SK-N-SH (cell line): ENCODE results near the gene RANBP10. TPM values are rescaled to one million over a fixed set of nuclear protein-coding genes. Genes with fewer than 3 reads are reported as not detected.

Experiments
- CTCF ChIA-PET: fragments of 300-600, 350-600 bp; formaldehyde crosslinking; extraction: SDS; loops from one replicate; lab custom pipeline; 2021; lab: Yijun Ruan, JAX
- POLR2A ChIA-PET: fragments of 350-600 bp; sonication (Branson Sonifier 250); formaldehyde crosslinking; extraction: SDS; loops from one replicate; lab custom pipeline; 2020; ENCODE audit warnings: antibody characterized with exemption, inconsistent platforms; lab: Yijun Ruan, JAX
- DNase-seq: peaks from one replicate; pipeline ENCODE4 v3.0.0; 2012
- H2AFZ ChIP-seq: fragments of 200-600 bp; sonication (generic); 2 replicates; pipeline ENCODE4 v1.8.1; 2016; ENCODE audit warnings: antibody characterized with exemption, mild to moderate bottlenecking, low read depth
- H3F3A ChIP-seq: fragments of 200-600 bp; sonication (generic); replicated peaks from 2 replicates; pipeline ENCODE3; 2016; ENCODE audit warnings: antibody characterized with exemption, mild to moderate bottlenecking; ENCODE audit not compliant: insufficient read depth
- H3K27ac ChIP-seq, 2 experiments: fragments of 200-500 bp in 1 of 2; fragments of 200-600 bp in 1 of 2; sonication (Bioruptor generic) in 1 of 2; sonication (generic), shearing (Covaris generic) in 1 of 2; 2 replicates each; pipeline versions ENCODE4 v1.5.1 to v1.6.1; 2014 to 2016; ENCODE audit warnings: low read depth in 2 of 2, inconsistent platforms in 1 of 2, low read length in 1 of 2, mild to moderate bottlenecking in 1 of 2, mixed read lengths in 1 of 2
- H3K27me3 ChIP-seq: fragments of 200-600 bp; sonication (generic), shearing (Covaris generic); 2 replicates; pipeline ENCODE4 v1.6.1; 2016; ENCODE audit warnings: mixed run types; ENCODE audit not compliant: insufficient read depth
- H3K36me3 ChIP-seq, 2 experiments: fragments of 200-500 bp in 1 of 2; fragments of 200-600 bp in 1 of 2; sonication (Bioruptor generic) in 1 of 2; sonication (generic) in 1 of 2; replicated peaks in 1 of 2; 2 replicates each; pipeline versions ENCODE3 to v1.5.1; 2014 to 2016; ENCODE audit warnings: low read length in 1 of 2, mild to moderate bottlenecking in 1 of 2; ENCODE audit not compliant: insufficient read depth in 2 of 2, control insufficient read depth in 1 of 2
- H3K4me1 ChIP-seq, 2 experiments: fragments of 200-500 bp in 1 of 2; fragments of 200-600 bp in 1 of 2; sonication (Bioruptor generic) in 1 of 2; sonication (generic), shearing (Covaris generic) in 1 of 2; 2 replicates each; pipeline versions ENCODE4 v1.5.1 to v1.6.1; 2014 to 2016; ENCODE audit warnings: low read depth in 1 of 2, low read length in 1 of 2, mixed run types in 1 of 2; ENCODE audit not compliant: insufficient read depth in 2 of 2, control insufficient read depth in 1 of 2
- H3K4me2 ChIP-seq: fragments of 200-600 bp; sonication (generic), shearing (Covaris generic); 2 replicates; pipeline ENCODE4 v1.6.1; 2017; ENCODE audit warnings: mixed run types
- H3K4me3 ChIP-seq, 2 experiments: fragments of 200-500 bp in 1 of 2; fragments of 200-600 bp in 1 of 2; sonication (Bioruptor generic) in 1 of 2; sonication (generic), shearing (Covaris generic) in 1 of 2; 2 replicates each; pipeline versions ENCODE4 v1.5.1 to v1.8.1; 2014 to 2016; ENCODE audit warnings: low read depth in 2 of 2, inconsistent platforms in 1 of 2, low read length in 1 of 2, mild to moderate bottlenecking in 1 of 2, mixed read lengths in 1 of 2, moderate library complexity in 1 of 2
- H3K79me2 ChIP-seq: fragments of 200-600 bp; sonication (generic); 2 replicates; pipeline ENCODE4 v1.8.1; 2017; ENCODE audit warnings: mild to moderate bottlenecking; ENCODE audit not compliant: insufficient read depth
- H3K9ac ChIP-seq: fragments of 200-600 bp; sonication (generic); 2 replicates; pipeline ENCODE4 v1.6.1; 2017; ENCODE audit warnings: mixed run types
- H3K9me2 ChIP-seq: fragments of 200-600 bp; sonication (generic); 2 replicates; pipeline ENCODE4 v1.6.1; 2017; ENCODE audit warnings: mixed run types
- H3K9me3 ChIP-seq: fragments of 200-600 bp; sonication (generic); 2 replicates; pipeline ENCODE4 v1.6.1; 2017; ENCODE audit warnings: mixed run types, mild to moderate bottlenecking, moderate library complexity
- H4K20me1 ChIP-seq: fragments of 200-600 bp; sonication (generic); 2 replicates; pipeline ENCODE4 v1.6.1; 2017; ENCODE audit warnings: mild to moderate bottlenecking, mixed run types; ENCODE audit not compliant: insufficient read depth
- CTCF ChIP-seq: fragments of 200-600 bp; sonication (generic); IDR thresholded peaks from 2 replicates; pipeline ENCODE4 v1.6.1; 2017; ENCODE audit warnings: antibody characterized with exemption, mild to moderate bottlenecking, moderate library complexity
- ELF1 ChIP-seq: IDR thresholded peaks from 2 replicates; pipeline ENCODE4 v1.4.0; 2012
- EZH2phosphoT487 ChIP-seq: fragments of 200-600 bp; sonication (generic); IDR thresholded peaks from 2 replicates; pipeline ENCODE4 v1.6.1; 2017; ENCODE audit warnings: low read depth, mixed run types, mild to moderate bottlenecking, antibody characterized with exemption, moderate library complexity, borderline replicate concordance
- FOXJ3 ChIP-seq: sonication (generic); formaldehyde crosslinking; IDR thresholded peaks from 2 replicates; pipeline ENCODE4 v1.5.1; 2020; ENCODE audit warnings: mild to moderate bottlenecking, missing genetic modification reagents
- FOXM1 ChIP-seq: IDR thresholded peaks from 2 replicates; pipeline ENCODE4 v1.4.0; 2012; ENCODE audit warnings: low read depth, mild to moderate bottlenecking
- GABPA ChIP-seq: IDR thresholded peaks from 2 replicates; pipeline ENCODE4 v1.4.0; 2012; ENCODE audit warnings: low read depth, mild to moderate bottlenecking
- MEF2A ChIP-seq: IDR thresholded peaks from 2 replicates; pipeline ENCODE4 v1.4.0; 2012; ENCODE audit warnings: low read depth, borderline replicate concordance
- MXI1 ChIP-seq: IDR thresholded peaks from 2 replicates; pipeline ENCODE4 v1.6.1; 2012; ENCODE audit warnings: mild to moderate bottlenecking, low read depth, low read length, improper control_type of control experiment
- NFIC ChIP-seq: IDR thresholded peaks from 2 replicates; pipeline ENCODE4 v1.4.0; 2012; ENCODE audit warnings: borderline replicate concordance
- RCOR1 ChIP-seq: fragments of 150-350 bp; IDR thresholded peaks from 2 replicates; pipeline ENCODE4 v1.6.1; 2017; ENCODE audit warnings: antibody characterized with exemption, low read length
- SIN3A ChIP-seq: IDR thresholded peaks from 2 replicates; pipeline ENCODE4 v1.6.1; 2012; ENCODE audit warnings: low read depth, mild to moderate bottlenecking, low read length, moderate library complexity, borderline replicate concordance
- SMC3 ChIP-seq: IDR thresholded peaks from 2 replicates; pipeline ENCODE4 v1.6.1; 2012; ENCODE audit warnings: low read depth, low read length, improper control_type of control experiment
- TEAD4 ChIP-seq: IDR thresholded peaks from 2 replicates; pipeline ENCODE4 v1.4.0; 2012; ENCODE audit warnings: mild to moderate bottlenecking, borderline replicate concordance; ENCODE audit not compliant: insufficient read depth
- YY1 ChIP-seq: IDR thresholded peaks from 2 replicates; pipeline ENCODE4 v1.4.0; 2012; ENCODE audit warnings: low read depth, mild to moderate bottlenecking
- WGBS: methylation state at CpG from one replicate; pipeline ENCODE4 v1.1.6; 2017; ENCODE audit warnings: low lambda C conversion rate; 5-methylcytosine and 5-hydroxymethylcytosine counted together
- polyA plus RNA-seq, 3 experiments: library from polyadenylated mRNA; depleted of rRNA; stranded (reverse); fragments of >200 nt; gene quantifications; 2 replicates each; pipeline ENCODE4 v1.2.3, GENCODE V29; 2012
- TF ChIP-seq, protein P1 (sequence below): fragments of 150-350 bp; IDR thresholded peaks from 2 replicates; pipeline ENCODE4 v1.6.1; 2016; ENCODE audit warnings: mild to moderate bottlenecking, low read depth, low read length
- TF ChIP-seq, protein P2 (sequence below): IDR thresholded peaks from 2 replicates; pipeline ENCODE4 v1.6.1; 2012; ENCODE audit warnings: mild to moderate bottlenecking, low read depth, low read length, moderate library complexity

Gene RANBP10
- polyA plus RNA-seq, 1 of the 3 experiments (the other 2 are of a cell fraction): 12.1 TPM

GRCh38 chr16:67703626-67704025 is 102.7 kb downstream of the RANBP10 start:
- H3K27ac ChIP-seq: no peak overlapping the region
- H3K79me2 ChIP-seq: peaks cover 89% of the 10 kb centered on the region
- H3K36me3 ChIP-seq: peaks cover 0 to 13% of the 10 kb centered on the region in 2 experiments
- DNase-seq: no peak
- no peaks in the 10 kb centered on the region for H3K27me3 ChIP-seq
- H3F3A ChIP-seq: peaks cover 4% of the 10 kb centered on the region
- H3K9me2 ChIP-seq: no peaks in the 10 kb centered on the region
- ChIA-PET POLR2A (no interaction called here), CTCF (interaction anchor here (1.3 kb wide), 1 partner anchor 36 kb away, joined by 4 read pairs; no protein-coding TSS in a partner anchor)
- no peak overlapping the region for H3K9ac ChIP-seq
- peaks cover 5% of the 10 kb centered on the region; the same call in 1 of the 2 replicates for H3K9me3 ChIP-seq
- no peak overlapping the region for H3K4me3 ChIP-seq
- no peak overlapping the region for H2AFZ ChIP-seq
- TF ChIP-seq TEAD4 (no peak), SIN3A (no peak), SMC3 (no peak), FOXJ3 (CRISPR knock-in tag) (no peak), ELF1 (no peak), CTCF (no peak), RCOR1 (no peak), FOXM1 (no peak), MEF2A (no peak), EZH2phosphoT487 (no peak), YY1 (no peak), MXI1 (no peak), NFIC (no peak), GABPA (no peak)
- TF ChIP-seq, protein P1, sequence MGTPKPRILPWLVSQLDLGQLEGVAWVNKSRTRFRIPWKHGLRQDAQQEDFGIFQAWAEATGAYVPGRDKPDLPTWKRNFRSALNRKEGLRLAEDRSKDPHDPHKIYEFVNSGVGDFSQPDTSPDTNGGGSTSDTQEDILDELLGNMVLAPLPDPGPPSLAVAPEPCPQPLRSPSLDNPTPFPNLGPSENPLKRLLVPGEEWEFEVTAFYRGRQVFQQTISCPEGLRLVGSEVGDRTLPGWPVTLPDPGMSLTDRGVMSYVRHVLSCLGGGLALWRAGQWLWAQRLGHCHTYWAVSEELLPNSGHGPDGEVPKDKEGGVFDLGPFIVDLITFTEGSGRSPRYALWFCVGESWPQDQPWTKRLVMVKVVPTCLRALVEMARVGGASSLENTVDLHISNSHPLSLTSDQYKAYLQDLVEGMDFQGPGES: no peak
- TF ChIP-seq, protein P2, sequence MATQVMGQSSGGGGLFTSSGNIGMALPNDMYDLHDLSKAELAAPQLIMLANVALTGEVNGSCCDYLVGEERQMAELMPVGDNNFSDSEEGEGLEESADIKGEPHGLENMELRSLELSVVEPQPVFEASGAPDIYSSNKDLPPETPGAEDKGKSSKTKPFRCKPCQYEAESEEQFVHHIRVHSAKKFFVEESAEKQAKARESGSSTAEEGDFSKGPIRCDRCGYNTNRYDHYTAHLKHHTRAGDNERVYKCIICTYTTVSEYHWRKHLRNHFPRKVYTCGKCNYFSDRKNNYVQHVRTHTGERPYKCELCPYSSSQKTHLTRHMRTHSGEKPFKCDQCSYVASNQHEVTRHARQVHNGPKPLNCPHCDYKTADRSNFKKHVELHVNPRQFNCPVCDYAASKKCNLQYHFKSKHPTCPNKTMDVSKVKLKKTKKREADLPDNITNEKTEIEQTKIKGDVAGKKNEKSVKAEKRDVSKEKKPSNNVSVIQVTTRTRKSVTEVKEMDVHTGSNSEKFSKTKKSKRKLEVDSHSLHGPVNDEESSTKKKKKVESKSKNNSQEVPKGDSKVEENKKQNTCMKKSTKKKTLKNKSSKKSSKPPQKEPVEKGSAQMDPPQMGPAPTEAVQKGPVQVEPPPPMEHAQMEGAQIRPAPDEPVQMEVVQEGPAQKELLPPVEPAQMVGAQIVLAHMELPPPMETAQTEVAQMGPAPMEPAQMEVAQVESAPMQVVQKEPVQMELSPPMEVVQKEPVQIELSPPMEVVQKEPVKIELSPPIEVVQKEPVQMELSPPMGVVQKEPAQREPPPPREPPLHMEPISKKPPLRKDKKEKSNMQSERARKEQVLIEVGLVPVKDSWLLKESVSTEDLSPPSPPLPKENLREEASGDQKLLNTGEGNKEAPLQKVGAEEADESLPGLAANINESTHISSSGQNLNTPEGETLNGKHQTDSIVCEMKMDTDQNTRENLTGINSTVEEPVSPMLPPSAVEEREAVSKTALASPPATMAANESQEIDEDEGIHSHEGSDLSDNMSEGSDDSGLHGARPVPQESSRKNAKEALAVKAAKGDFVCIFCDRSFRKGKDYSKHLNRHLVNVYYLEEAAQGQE: no peak
- H4K20me1 ChIP-seq: 0 out of 2 replicates have a peak, but pooled peaks cover 10% of the 10 kb centered on the region
- 69% methylated on average over 2 of the region's 2 CpGs for WGBS
- peaks cover 0 to 7% of the 10 kb centered on the region in 2 experiments; a peak in 1 of 4 replicates for H3K4me1 ChIP-seq
- no peak overlapping the region for H3K4me2 ChIP-seq
